Measurements from ENCODE around the gene TMEM139. TPM values are rescaled to one million over a fixed set of nuclear protein-coding genes. Genes with fewer than 3 reads are reported as not detected.

TMEM139 gene
- total RNA-seq, 1 donor from 2014 or later = 0.75 TPM

DNA sequence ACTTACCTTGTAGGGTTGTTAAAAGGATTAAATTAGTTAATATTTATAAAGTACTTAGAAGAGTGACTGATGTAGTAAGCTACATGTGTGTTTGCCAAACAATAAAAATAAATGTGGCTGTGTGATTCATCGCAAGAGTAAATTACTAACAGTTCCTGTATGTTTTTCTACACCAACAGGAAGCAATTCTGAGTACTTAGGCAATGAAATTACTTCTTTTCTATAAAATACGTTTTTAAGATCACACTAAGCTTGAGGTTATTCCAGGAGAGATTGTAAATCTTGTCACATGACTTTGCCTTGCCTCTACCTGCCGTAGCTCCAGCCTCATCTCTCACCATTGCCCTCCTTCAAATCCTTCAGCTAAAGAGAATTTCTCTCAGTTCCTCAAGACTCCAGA is 39.6 kb upstream of the TMEM139 start:
- peaks cover 24% of the 10 kb centered on the region for H3K9me3 Mint-ChIP-seq
- intact Hi-C loops (cut with micrococcal nuclease) = loop anchor here (1.0 to 2.0 kb wide), 3 partner anchors 14 to 135 kb away; partner anchors contain the start of gene GSTK1
- peak overlapping the region; percentile 27 for H3K4me3 Mint-ChIP-seq (ENCODE audit: low read depth)
- no peak for DNase-seq (ENCODE audit: low spot score)
- peaks cover 28% of the 10 kb centered on the region for H3K36me3 Mint-ChIP-seq (ENCODE audit: low read depth)
- peaks cover 79% of the 10 kb centered on the region for H3K4me1 Mint-ChIP-seq (ENCODE audit: low read depth)
- peak overlapping the region; percentile 82 for H3K27ac Mint-ChIP-seq
- H3K27me3 Mint-ChIP-seq (ENCODE audit: low read depth) = no peaks in the 10 kb centered on the region

DNA sequence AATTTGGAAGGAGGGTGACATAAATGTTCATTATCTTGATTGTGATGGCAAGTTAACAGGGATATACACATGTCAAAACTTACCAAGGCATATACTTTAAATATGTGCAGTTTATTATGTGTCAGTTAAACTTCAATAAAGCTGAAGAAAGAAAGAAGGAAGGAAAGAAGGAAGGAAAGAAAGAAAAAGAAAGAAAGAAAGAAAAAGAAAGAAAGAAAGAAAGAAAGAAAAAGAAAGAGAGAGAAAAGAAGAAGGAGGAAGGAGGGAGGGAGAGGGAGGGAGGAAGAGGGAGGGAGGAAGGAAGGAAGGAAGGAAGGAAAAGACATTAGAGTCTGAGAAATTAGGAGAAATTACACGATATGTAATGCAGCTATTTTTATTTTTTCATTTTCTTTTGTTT is 37.4 kb upstream of the TMEM139 start:
- no peak overlapping the region for H3K4me3 Mint-ChIP-seq (ENCODE audit: low read depth)
- no peak overlapping the region for H3K27ac Mint-ChIP-seq
- H3K9me3 Mint-ChIP-seq = peaks cover 39% of the 10 kb centered on the region

DNA sequence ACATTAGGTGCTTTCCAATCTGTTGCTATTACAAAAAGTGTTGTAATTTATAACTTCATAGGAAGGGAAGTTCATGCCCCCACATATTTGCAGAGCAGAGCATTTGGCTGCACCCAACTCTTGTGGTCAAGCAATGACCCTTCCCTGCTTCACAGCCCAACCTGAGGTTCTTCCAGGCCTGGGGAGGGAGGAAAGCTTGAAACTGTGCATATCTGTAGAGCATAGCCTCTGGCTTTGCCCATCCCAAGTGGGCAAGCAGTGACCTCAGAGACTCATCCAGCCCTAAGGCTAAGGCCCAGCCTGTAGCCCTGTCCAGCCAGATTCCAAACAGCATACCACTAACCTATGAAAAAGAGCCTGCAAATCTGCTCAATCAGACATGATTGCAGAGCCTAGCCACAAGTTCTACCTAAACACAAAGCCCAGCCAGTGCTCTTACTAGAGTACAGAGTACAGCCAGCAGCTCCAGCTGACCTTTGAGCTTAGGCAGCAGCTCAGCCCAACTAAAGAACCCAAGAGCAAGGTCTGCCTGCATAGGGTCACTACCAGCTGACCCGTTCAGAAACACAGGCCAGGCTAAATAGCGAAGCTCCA is 35.9 kb upstream of the TMEM139 start:
- H3K27me3 Mint-ChIP-seq (ENCODE audit: low read depth) = no peaks in the 10 kb centered on the region
- H3K36me3 Mint-ChIP-seq (ENCODE audit: low read depth) = peaks cover 53% of the 10 kb centered on the region
- no peak overlapping the region for H3K4me3 Mint-ChIP-seq (ENCODE audit: low read depth)
- H3K4me1 Mint-ChIP-seq (ENCODE audit: low read depth) = peaks cover 71% of the 10 kb centered on the region
- intact Hi-C loops (cut with micrococcal nuclease) = no loop called here
- H3K9me3 Mint-ChIP-seq = peaks cover 52% of the 10 kb centered on the region
- no peak for DNase-seq (ENCODE audit: low spot score)
- H3K27ac Mint-ChIP-seq = no peak overlapping the region

More for the DNA sequence above, 37.4 kb upstream of the TMEM139 start:
- peaks cover 78% of the 10 kb centered on the region for H3K4me1 Mint-ChIP-seq (ENCODE audit: low read depth)
- DNase-seq (ENCODE audit: low spot score) = no peak
- peaks cover 40% of the 10 kb centered on the region for H3K36me3 Mint-ChIP-seq (ENCODE audit: low read depth)
- H3K27me3 Mint-ChIP-seq (ENCODE audit: low read depth) = no peaks in the 10 kb centered on the region
- intact Hi-C loops (cut with micrococcal nuclease) = no loop called here

DNA sequence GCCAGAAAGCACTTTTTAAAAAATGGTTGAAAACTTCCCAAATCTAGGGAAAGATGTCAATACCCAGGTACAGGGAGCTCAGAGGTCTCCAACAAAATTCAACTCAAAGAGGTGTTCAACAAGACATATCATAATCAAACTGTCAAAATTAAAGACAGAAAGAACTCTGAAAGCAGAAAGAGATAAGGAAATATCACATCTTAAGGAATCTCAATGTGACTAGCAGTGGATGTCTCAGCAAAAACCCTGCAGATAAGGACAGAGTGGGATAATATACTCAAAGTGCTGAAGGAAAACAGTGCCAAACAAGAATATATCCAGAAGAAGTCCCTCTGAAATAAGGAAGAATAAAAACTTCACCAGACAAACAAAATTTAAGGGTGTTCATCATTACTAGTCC is 34.6 kb upstream of the TMEM139 start:
- peaks cover 70% of the 10 kb centered on the region for H3K4me1 Mint-ChIP-seq (ENCODE audit: low read depth)
- DNase-seq (ENCODE audit: low spot score) = no peak
- no peak overlapping the region for H3K4me3 Mint-ChIP-seq (ENCODE audit: low read depth)
- H3K27ac Mint-ChIP-seq = peak overlapping the region; percentile 21
- peaks cover 58% of the 10 kb centered on the region for H3K36me3 Mint-ChIP-seq (ENCODE audit: low read depth)
- intact Hi-C loops (cut with micrococcal nuclease) = no loop called here
- peaks cover 58% of the 10 kb centered on the region for H3K9me3 Mint-ChIP-seq
- H3K27me3 Mint-ChIP-seq (ENCODE audit: low read depth) = no peaks in the 10 kb centered on the region

DNA sequence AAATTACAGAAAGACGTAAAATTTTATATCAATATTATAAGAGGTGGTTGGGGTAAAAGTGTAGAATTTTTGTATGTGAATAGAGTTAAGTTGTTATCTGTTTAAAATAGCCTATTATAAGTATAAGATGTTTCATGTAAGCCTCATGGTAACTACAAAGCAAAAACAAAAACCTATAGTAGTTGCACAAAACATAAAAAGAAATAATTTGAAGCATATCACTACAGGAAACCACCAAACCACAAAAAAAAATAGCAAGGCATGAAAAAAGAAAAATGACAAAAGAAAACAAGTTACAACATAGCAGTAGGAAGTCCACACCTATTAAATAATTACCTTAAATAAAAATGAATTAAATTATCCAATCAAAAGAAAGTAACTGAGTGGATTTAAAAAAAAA is 33.9 kb upstream of the TMEM139 start:
- peak overlapping the region; percentile 9 for H3K4me3 Mint-ChIP-seq (ENCODE audit: low read depth)

DNA sequence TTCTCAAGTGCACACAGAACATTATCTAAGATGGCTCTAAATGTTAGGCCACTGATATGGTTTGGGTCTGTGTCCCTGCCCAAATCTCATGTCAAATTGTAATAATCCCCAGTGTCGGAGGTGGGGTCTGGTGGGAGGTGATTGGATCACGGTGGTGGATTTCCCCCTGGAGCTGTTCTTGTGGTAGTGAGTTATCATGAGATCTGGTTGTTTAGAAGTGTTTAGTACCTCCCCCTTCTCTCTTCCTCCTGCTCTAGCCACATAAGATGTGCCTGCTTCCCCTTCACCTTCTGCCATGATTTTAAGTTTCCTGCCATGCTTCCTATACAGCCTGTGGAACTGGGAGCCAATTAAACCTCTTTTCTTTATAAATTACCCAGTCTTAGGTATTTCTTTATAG is 32.8 kb upstream of the TMEM139 start:
- peaks cover 54% of the 10 kb centered on the region for H3K9me3 Mint-ChIP-seq
- H3K27ac Mint-ChIP-seq = peak overlapping the region; percentile 58
- intact Hi-C loops (cut with micrococcal nuclease) = no loop called here
- DNase-seq (ENCODE audit: low spot score) = no peak
- H3K4me1 Mint-ChIP-seq (ENCODE audit: low read depth) = peaks cover 67% of the 10 kb centered on the region
- peaks cover 51% of the 10 kb centered on the region for H3K36me3 Mint-ChIP-seq (ENCODE audit: low read depth)
- H3K27me3 Mint-ChIP-seq (ENCODE audit: low read depth) = no peaks in the 10 kb centered on the region
- H3K4me3 Mint-ChIP-seq (ENCODE audit: low read depth) = no peak overlapping the region

More for the DNA sequence above, 33.9 kb upstream of the TMEM139 start:
- intact Hi-C loops (cut with micrococcal nuclease) = loop anchor here (1.0 kb wide), 1 partner anchor 8 kb away; no protein-coding TSS in a partner anchor
- peaks cover 69% of the 10 kb centered on the region for H3K4me1 Mint-ChIP-seq (ENCODE audit: low read depth)
- H3K27ac Mint-ChIP-seq = peak overlapping the region; percentile 72
- no peaks in the 10 kb centered on the region for H3K27me3 Mint-ChIP-seq (ENCODE audit: low read depth)
- DNase-seq (ENCODE audit: low spot score) = no peak
- peaks cover 58% of the 10 kb centered on the region for H3K36me3 Mint-ChIP-seq (ENCODE audit: low read depth)
- peaks cover 57% of the 10 kb centered on the region for H3K9me3 Mint-ChIP-seq

DNA sequence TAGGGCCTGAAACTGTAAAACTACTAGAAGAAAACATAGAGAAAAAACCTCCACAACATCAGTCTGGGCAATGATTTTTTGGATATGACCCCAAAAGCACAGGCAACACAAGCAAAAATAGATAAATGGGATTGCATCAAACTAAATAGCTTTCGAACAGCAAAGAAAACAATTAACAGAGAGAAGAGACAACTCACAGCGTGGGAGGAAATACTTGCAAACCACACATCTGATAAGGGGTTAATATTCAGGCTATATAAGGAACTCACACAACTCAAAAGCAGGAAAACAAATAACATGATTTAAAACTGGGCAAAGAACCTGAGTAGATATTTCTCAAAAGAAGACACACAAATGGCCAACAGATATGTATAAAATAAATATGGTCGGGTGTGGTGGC is 29.2 kb upstream of the TMEM139 start:
- intact Hi-C loops (cut with micrococcal nuclease) = no loop called here
- H3K27me3 Mint-ChIP-seq (ENCODE audit: low read depth) = no peaks in the 10 kb centered on the region
- no peak overlapping the region for H3K4me3 Mint-ChIP-seq (ENCODE audit: low read depth)
- H3K27ac Mint-ChIP-seq = peak overlapping the region; percentile 81
- H3K4me1 Mint-ChIP-seq (ENCODE audit: low read depth) = peaks cover 61% of the 10 kb centered on the region
- peaks cover 30% of the 10 kb centered on the region for H3K36me3 Mint-ChIP-seq (ENCODE audit: low read depth)
- DNase-seq (ENCODE audit: low spot score) = no peak
- peaks cover 31% of the 10 kb centered on the region for H3K9me3 Mint-ChIP-seq

DNA sequence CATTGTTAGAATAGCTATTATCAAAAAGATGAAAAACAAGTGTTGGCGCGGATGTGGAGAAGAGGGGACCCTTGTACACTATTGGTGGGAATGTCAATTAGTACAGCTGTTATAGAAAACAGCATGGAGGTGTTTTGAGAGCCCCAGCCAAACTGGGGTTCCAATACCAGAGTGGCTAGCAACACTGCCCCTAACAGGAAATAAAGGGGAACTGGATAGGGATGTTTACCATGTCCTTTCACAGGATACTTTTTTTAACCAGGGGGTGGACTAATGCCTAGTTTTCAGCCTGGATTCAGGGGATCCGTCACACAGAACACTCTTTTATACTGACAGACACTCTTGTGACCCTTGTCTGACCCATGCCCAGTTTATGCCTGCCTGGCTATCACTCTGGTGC is 28.4 kb upstream of the TMEM139 start:
- Mint-ChIP-seq H3K36me3 (ENCODE audit: low read depth) (peaks cover 26% of the 10 kb centered on the region), H3K9me3 (peaks cover 26% of the 10 kb centered on the region), H3K4me3 (ENCODE audit: low read depth) (no peak overlapping the region), H3K27me3 (ENCODE audit: low read depth) (no peaks in the 10 kb centered on the region), H3K27ac (peak overlapping the region; percentile 5), H3K4me1 (ENCODE audit: low read depth) (peaks cover 56% of the 10 kb centered on the region)
- intact Hi-C loops (cut with micrococcal nuclease) = no loop called here
- DNase-seq (ENCODE audit: low spot score) = no peak

DNA sequence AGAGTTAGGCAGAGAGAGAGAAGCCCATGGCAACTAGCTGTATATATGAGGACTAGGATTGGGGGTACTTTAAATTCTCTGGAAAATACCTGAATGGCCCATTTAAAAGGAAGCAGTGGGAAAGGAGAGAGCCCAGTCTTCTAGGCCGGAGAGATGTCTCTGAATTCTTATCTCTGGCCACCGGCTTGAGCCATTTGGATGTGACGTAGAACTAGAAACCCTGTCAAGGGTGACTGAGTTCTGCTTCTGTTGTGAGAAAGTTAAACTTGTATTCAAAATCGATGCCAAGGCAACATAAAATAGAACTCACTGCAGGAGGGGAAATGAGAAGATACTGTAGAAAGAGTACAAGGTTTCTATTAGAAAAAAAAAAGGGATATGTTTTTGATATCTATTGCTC is 27.8 kb upstream of the TMEM139 start:
- H3K4me1 Mint-ChIP-seq (ENCODE audit: low read depth) = peaks cover 55% of the 10 kb centered on the region
- intact Hi-C loops (cut with micrococcal nuclease) = no loop called here

DNA sequence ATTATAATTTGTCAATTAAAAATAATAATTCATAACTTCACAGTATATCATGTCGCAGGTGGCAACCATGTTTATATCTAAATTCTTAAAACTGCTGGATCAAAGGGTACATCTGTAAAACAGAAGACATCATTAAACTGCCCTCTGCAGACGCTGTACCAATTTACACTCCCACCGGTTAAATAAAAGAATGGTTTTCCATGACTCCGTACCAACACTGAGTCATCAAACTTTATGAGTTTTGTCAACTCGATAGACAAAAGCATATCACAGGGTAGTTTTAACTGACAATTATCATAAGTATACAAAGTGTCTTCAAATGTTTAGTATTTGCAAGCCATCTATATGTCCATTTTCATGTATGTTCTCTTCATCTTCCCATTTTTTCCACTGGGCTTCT is 27.3 kb upstream of the TMEM139 start:
- no peak for DNase-seq (ENCODE audit: low spot score)
- Mint-ChIP-seq H3K9me3 (peaks cover 24% of the 10 kb centered on the region), H3K27me3 (ENCODE audit: low read depth) (no peaks in the 10 kb centered on the region), H3K4me1 (ENCODE audit: low read depth) (peaks cover 52% of the 10 kb centered on the region), H3K27ac (no peak overlapping the region), H3K36me3 (ENCODE audit: low read depth) (peaks cover 22% of the 10 kb centered on the region), H3K4me3 (ENCODE audit: low read depth) (no peak overlapping the region)
- intact Hi-C loops (cut with micrococcal nuclease) = no loop called here

More for the DNA sequence above, 27.8 kb upstream of the TMEM139 start:
- H3K9me3 Mint-ChIP-seq = peaks cover 28% of the 10 kb centered on the region
- no peak overlapping the region for H3K27ac Mint-ChIP-seq
- H3K36me3 Mint-ChIP-seq (ENCODE audit: low read depth) = peaks cover 26% of the 10 kb centered on the region
- no peaks in the 10 kb centered on the region for H3K27me3 Mint-ChIP-seq (ENCODE audit: low read depth)
- no peak overlapping the region for H3K4me3 Mint-ChIP-seq (ENCODE audit: low read depth)
- DNase-seq (ENCODE audit: low spot score) = no peak

DNA sequence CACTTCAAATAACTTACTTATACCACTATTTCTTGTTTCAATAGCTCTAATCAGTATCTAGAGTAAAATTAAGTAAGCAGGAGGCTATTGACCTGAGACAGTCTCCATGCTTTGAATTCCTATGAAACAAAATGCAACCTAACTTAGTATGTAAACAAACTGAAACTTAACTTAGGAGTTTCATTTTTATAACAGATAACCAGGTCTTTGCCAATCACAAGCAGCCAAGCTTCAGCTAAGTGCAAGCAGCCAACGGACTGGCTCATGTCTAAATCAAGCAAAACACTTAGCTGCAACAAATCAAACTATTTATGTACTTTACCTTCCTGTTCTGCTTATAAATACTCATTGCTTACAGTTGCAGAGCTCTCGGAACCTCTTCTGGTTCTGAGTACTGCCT is 25.9 kb upstream of the TMEM139 start:
- intact Hi-C loops (cut with micrococcal nuclease) = loop anchor here (1.0 to 2.0 kb wide), 3 partner anchors 8 to 20 kb away; no protein-coding TSS in a partner anchor
- DNase-seq (ENCODE audit: low spot score) = no peak
- Mint-ChIP-seq H3K27me3 (ENCODE audit: low read depth) (no peaks in the 10 kb centered on the region), H3K27ac (peak overlapping the region; percentile 91), H3K4me3 (ENCODE audit: low read depth) (peak overlapping the region; percentile 59), H3K4me1 (ENCODE audit: low read depth) (peaks cover 53% of the 10 kb centered on the region), H3K9me3 (peaks cover 12% of the 10 kb centered on the region), H3K36me3 (ENCODE audit: low read depth) (peaks cover 17% of the 10 kb centered on the region)

DNA sequence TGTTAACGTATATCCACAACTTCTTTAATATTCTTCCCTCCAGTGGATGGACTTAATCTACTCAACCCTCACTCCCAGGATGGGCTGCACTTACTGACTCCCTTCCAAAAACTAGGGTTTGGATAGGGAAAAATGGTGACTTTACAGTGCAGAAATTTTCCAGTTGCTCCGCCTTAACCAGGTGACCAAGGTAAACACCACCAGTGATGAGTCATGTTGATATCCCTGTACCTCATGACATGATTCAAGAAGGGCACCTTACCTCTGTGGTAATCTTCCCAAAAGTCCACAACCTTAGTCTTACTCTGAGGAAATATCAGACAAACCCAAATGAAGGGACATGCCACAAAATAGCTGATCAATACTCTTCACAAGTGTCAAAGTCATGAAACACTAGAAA is 25.0 kb upstream of the TMEM139 start:
- no peak for DNase-seq (ENCODE audit: low spot score)
- Mint-ChIP-seq H3K4me3 (ENCODE audit: low read depth) (no peak overlapping the region), H3K36me3 (ENCODE audit: low read depth) (peaks cover 20% of the 10 kb centered on the region), H3K4me1 (ENCODE audit: low read depth) (peaks cover 56% of the 10 kb centered on the region), H3K27me3 (ENCODE audit: low read depth) (no peaks in the 10 kb centered on the region), H3K27ac (peak overlapping the region; percentile 44), H3K9me3 (peaks cover 6% of the 10 kb centered on the region)
- intact Hi-C loops (cut with micrococcal nuclease) = loop anchor here (1.0 to 5.0 kb wide), 4 partner anchors 8 to 123 kb away; partner anchors contain the start of gene ZYX

DNA sequence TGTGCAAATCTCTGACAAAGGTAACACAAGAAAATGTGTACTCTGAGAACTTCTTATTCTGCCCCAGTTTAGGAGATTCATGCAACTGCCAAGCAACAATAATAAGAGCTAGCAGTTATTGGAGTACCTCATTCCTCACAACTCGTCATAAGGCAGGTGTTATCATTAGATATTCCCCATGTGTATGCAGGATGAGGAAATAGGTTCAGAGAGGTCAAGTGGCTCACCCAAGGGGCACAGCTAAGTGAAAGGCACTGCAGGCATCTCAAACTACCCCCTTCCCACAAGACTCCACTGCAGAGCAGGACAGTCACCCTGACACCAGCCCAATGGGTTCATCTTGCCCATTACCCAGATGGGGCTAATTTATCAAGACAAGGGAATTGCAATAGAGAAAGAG is 22.9 kb upstream of the TMEM139 start:
- Mint-ChIP-seq H3K27me3 (ENCODE audit: low read depth) (no peaks in the 10 kb centered on the region), H3K27ac (peak overlapping the region; percentile 44), H3K4me1 (ENCODE audit: low read depth) (peaks cover 48% of the 10 kb centered on the region), H3K9me3 (peaks cover 6% of the 10 kb centered on the region), H3K36me3 (ENCODE audit: low read depth) (peaks cover 38% of the 10 kb centered on the region), H3K4me3 (ENCODE audit: low read depth) (peak overlapping the region; percentile 68)
- no peak for DNase-seq (ENCODE audit: low spot score)
- intact Hi-C loops (cut with micrococcal nuclease) = loop anchor here (2.0 to 5.0 kb wide), 2 partner anchors 35 to 120 kb away; partner anchors contain the start of gene ZYX

Data from activated T-helper 2 cell treated with anti-CD3 and anti-CD28 coated beads, Interferon-gamma antibody, Interleukin-2, Interleukin-4, amounts not matched to agents 10 μg/mL and 5 μg/mL and 100 μg/mL, durations not matched to agents 14 hours and 24 hours and 36 hours (primary cell).